ENCODE measurements around the gene ACIN1. TPM values are rescaled to one million over a fixed set of nuclear protein-coding genes. Genes with fewer than 3 reads are reported as not detected.
A peak's percentile ranks its signal among the peaks of the same experiment; 100 is the strongest.

Gene ACIN1
- total and polyA plus RNA-seq, 10 of the 15 experiments (the other 5 are each of a cell fraction or from before 2014, with no cell fraction given) = 4.3 to 148 (median 93.4) TPM

DNA sequence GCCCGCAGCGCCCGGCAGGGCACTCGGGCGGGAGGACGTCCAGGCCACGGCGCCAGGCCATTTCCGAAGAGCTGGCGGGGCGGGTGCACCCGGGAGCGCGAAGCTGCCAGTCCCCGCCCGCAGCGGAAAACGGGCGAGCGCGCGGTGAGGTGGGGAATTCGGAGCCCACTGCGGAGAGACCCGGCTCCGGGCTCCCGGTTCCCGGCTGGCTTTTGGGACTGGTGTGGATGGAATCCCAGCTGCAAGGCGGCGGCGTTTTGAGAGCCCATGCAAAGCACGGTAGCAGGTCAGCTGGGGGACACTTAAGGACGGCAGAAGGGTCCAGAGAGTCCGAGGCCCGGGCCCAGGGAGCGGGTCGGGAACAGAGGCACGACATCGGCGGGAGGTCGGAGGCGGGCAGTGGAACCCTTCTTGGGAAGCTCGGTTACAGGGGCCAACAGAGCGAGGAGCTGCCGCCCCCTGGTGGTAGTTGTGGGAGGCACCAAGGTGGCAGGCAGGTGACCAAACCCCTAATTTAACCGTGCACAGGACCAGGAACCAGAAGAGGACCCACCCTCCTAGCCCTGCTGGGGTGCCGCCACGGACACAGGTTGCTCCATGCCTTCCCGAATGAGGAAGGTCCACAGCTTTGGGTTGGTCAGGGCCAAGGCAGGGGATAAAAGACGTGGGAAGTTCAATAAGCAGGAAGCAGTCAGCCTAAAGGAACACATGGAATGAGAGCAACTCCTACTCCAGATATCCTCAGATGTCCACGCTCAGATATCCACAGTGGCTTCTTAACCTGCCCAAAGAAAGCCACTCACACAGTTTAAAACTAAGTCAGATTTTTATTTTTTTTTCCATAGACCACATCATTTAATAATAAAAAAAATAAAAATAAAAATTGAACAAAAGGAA lies 36.9 kb downstream of the ACIN1 start (continued):
- TF ChIP-seq BRCA1 (IDR thresholded peaks at IDR 0.05; ENCODE audit: low read depth, low read length) = no peak
- TF ChIP-seq ZSCAN29 (IDR thresholded peaks at IDR 0.05) = no peak
- TF ChIP-seq TARDBP (IDR thresholded peaks at IDR 0.05; ENCODE audit: borderline replicate concordance) = no peak
- TF ChIP-seq TCF12 (IDR thresholded peaks at IDR 0.05; ENCODE audit: low read depth, low read length) = peak; percentile 16; the same call in 1 of the 2 replicates
- TF ChIP-seq RUNX3 (IDR thresholded peaks at IDR 0.05; ENCODE audit: low read length) = peak; percentile 50; the same call in 1 of the 2 replicates
- peak; percentile 68; the same call in 1 of the 2 replicates for TF ChIP-seq YY1 (IDR thresholded peaks at IDR 0.05; ENCODE audit: low read depth, low read length)
- TF ChIP-seq, protein P1, sequence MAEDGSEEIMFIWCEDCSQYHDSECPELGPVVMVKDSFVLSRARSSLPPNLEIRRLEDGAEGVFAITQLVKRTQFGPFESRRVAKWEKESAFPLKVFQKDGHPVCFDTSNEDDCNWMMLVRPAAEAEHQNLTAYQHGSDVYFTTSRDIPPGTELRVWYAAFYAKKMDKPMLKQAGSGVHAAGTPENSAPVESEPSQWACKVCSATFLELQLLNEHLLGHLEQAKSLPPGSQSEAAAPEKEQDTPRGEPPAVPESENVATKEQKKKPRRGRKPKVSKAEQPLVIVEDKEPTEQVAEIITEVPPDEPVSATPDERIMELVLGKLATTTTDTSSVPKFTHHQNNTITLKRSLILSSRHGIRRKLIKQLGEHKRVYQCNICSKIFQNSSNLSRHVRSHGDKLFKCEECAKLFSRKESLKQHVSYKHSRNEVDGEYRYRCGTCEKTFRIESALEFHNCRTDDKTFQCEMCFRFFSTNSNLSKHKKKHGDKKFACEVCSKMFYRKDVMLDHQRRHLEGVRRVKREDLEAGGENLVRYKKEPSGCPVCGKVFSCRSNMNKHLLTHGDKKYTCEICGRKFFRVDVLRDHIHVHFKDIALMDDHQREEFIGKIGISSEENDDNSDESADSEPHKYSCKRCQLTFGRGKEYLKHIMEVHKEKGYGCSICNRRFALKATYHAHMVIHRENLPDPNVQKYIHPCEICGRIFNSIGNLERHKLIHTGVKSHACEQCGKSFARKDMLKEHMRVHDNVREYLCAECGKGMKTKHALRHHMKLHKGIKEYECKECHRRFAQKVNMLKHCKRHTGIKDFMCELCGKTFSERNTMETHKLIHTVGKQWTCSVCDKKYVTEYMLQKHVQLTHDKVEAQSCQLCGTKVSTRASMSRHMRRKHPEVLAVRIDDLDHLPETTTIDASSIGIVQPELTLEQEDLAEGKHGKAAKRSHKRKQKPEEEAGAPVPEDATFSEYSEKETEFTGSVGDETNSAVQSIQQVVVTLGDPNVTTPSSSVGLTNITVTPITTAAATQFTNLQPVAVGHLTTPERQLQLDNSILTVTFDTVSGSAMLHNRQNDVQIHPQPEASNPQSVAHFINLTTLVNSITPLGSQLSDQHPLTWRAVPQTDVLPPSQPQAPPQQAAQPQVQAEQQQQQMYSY (CRISPR knock-in tag; IDR thresholded peaks at IDR 0.05) = no peak
- no peak; the same call in none of the 2 replicates for TF ChIP-seq POLR2AphosphoS5 (IDR thresholded peaks at IDR 0.05; ENCODE audit: low read length)
- TF ChIP-seq WRNIP1 (IDR thresholded peaks at IDR 0.05; ENCODE audit: borderline replicate concordance, low read depth, low read length) = no peak
- no peak for TF ChIP-seq USF1 (IDR thresholded peaks at IDR 0.05; ENCODE audit: borderline replicate concordance, extremely low read length, insufficient read depth, low read depth, low read length)
- no peak for TF ChIP-seq ZNF592 (IDR thresholded peaks at IDR 0.05)
- TF ChIP-seq STAT3 (IDR thresholded peaks at IDR 0.05; ENCODE audit: low read depth, low read length) = no peak
- TF ChIP-seq, protein P2, sequence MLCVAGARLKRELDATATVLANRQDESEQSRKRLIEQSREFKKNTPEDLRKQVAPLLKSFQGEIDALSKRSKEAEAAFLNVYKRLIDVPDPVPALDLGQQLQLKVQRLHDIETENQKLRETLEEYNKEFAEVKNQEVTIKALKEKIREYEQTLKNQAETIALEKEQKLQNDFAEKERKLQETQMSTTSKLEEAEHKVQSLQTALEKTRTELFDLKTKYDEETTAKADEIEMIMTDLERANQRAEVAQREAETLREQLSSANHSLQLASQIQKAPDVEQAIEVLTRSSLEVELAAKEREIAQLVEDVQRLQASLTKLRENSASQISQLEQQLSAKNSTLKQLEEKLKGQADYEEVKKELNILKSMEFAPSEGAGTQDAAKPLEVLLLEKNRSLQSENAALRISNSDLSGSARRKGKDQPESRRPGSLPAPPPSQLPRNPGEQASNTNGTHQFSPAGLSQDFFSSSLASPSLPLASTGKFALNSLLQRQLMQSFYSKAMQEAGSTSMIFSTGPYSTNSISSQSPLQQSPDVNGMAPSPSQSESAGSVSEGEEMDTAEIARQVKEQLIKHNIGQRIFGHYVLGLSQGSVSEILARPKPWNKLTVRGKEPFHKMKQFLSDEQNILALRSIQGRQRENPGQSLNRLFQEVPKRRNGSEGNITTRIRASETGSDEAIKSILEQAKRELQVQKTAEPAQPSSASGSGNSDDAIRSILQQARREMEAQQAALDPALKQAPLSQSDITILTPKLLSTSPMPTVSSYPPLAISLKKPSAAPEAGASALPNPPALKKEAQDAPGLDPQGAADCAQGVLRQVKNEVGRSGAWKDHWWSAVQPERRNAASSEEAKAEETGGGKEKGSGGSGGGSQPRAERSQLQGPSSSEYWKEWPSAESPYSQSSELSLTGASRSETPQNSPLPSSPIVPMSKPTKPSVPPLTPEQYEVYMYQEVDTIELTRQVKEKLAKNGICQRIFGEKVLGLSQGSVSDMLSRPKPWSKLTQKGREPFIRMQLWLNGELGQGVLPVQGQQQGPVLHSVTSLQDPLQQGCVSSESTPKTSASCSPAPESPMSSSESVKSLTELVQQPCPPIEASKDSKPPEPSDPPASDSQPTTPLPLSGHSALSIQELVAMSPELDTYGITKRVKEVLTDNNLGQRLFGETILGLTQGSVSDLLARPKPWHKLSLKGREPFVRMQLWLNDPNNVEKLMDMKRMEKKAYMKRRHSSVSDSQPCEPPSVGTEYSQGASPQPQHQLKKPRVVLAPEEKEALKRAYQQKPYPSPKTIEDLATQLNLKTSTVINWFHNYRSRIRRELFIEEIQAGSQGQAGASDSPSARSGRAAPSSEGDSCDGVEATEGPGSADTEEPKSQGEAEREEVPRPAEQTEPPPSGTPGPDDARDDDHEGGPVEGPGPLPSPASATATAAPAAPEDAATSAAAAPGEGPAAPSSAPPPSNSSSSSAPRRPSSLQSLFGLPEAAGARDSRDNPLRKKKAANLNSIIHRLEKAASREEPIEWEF (IDR thresholded peaks at IDR 0.05; ENCODE audit: insufficient replicate concordance, low read depth, low read length) = no peak
- TF ChIP-seq CBFB (IDR thresholded peaks at IDR 0.05; ENCODE audit: low read depth) = no peak
- no peak for TF ChIP-seq TCF3 (IDR thresholded peaks at IDR 0.05; ENCODE audit: borderline replicate concordance, insufficient read depth, low read depth, low read length)

All from GM12878 (cell line).